Measurements from ENCODE around the gene CUL3.

The CUL3 gene

GRCh38 chr2:224457408-224458096 lies 127.6 kb downstream of the CUL3 start:
- DNase-seq (ENCODE audit: low spot score): no peak
- Mint-ChIP-seq H3K9me3 (no peaks in the 10 kb centered on the region), H3K4me1 (ENCODE audit: low read depth) (no peaks in the 10 kb centered on the region), H3K36me3 (ENCODE audit: low read depth) (peaks cover 2% of the 10 kb centered on the region), H3K27me3 (ENCODE audit: low read depth) (peaks cover 19% of the 10 kb centered on the region), H3K4me3 (no peak overlapping the region), H3K27ac (no peak overlapping the region)

GRCh38 chr2:224453892-224454291 lies 131.3 kb downstream of the CUL3 start:
- DNase-seq (ENCODE audit: low spot score): no peak
- no peak overlapping the region for H3K4me3 Mint-ChIP-seq
- no peak overlapping the region for H3K27ac Mint-ChIP-seq
- H3K9me3 Mint-ChIP-seq: no peaks in the 10 kb centered on the region
- H3K27me3 Mint-ChIP-seq (ENCODE audit: low read depth): peaks cover 24% of the 10 kb centered on the region
- H3K36me3 Mint-ChIP-seq (ENCODE audit: low read depth): peaks cover 2% of the 10 kb centered on the region
- H3K4me1 Mint-ChIP-seq (ENCODE audit: low read depth): no peaks in the 10 kb centered on the region

- Mint-ChIP-seq H3K4me1 (ENCODE audit: low read depth) (no peaks in the 10 kb centered on the region), H3K9me3 (no peaks in the 10 kb centered on the region), H3K27ac (no peak overlapping the region), H3K4me3 (no peak overlapping the region), H3K36me3 (ENCODE audit: low read depth) (peaks cover 2% of the 10 kb centered on the region), H3K27me3 (ENCODE audit: low read depth) (peaks cover 28% of the 10 kb centered on the region)
- no peak for DNase-seq (ENCODE audit: low spot score)
These were observed 135.7 kb downstream of the CUL3 start for GRCh38 chr2:224449212-224450147.

- Mint-ChIP-seq H3K27ac (no peak overlapping the region), H3K9me3 (no peaks in the 10 kb centered on the region), H3K27me3 (ENCODE audit: low read depth) (peaks cover 35% of the 10 kb centered on the region), H3K4me1 (ENCODE audit: low read depth) (no peaks in the 10 kb centered on the region), H3K36me3 (ENCODE audit: low read depth) (no peaks in the 10 kb centered on the region), H3K4me3 (no peak overlapping the region)
- no peak for DNase-seq (ENCODE audit: low spot score)
These were observed 136.9 kb downstream of the CUL3 start for GRCh38 chr2:224448236-224448635.

- Mint-ChIP-seq H3K27me3 (ENCODE audit: low read depth) (peaks cover 51% of the 10 kb centered on the region), H3K36me3 (ENCODE audit: low read depth) (no peaks in the 10 kb centered on the region), H3K4me1 (ENCODE audit: low read depth) (peaks cover 3% of the 10 kb centered on the region), H3K27ac (no peak overlapping the region), H3K9me3 (no peaks in the 10 kb centered on the region), H3K4me3 (no peak overlapping the region)
- DNase-seq (ENCODE audit: low spot score): no peak
These were observed 140.4 kb downstream of the CUL3 start for GRCh38 chr2:224444783-224445182.

- no peak for DNase-seq (ENCODE audit: low spot score)
- Mint-ChIP-seq H3K4me1 (ENCODE audit: low read depth) (peaks cover 3% of the 10 kb centered on the region), H3K4me3 (peak overlapping the region; percentile 19), H3K27me3 (ENCODE audit: low read depth) (peaks cover 45% of the 10 kb centered on the region), H3K36me3 (ENCODE audit: low read depth) (no peaks in the 10 kb centered on the region), H3K27ac (no peak overlapping the region), H3K9me3 (no peaks in the 10 kb centered on the region)
These were observed 141.1 kb downstream of the CUL3 start for GRCh38 chr2:224444021-224444420.

- no peaks in the 10 kb centered on the region for H3K36me3 Mint-ChIP-seq (ENCODE audit: low read depth)
- H3K4me1 Mint-ChIP-seq (ENCODE audit: low read depth): peaks cover 3% of the 10 kb centered on the region
- no peaks in the 10 kb centered on the region for H3K9me3 Mint-ChIP-seq
- H3K27me3 Mint-ChIP-seq (ENCODE audit: low read depth): peaks cover 45% of the 10 kb centered on the region
- DNase-seq (ENCODE audit: low spot score): no peak
- H3K4me3 Mint-ChIP-seq: peak overlapping the region; percentile 77
- no peak overlapping the region for H3K27ac Mint-ChIP-seq
These were observed 142.8 kb downstream of the CUL3 start for GRCh38 chr2:224442071-224442967.

GRCh38 chr2:224440988-224441387 lies 144.2 kb downstream of the CUL3 start:
- H3K4me3 Mint-ChIP-seq: peak overlapping the region; percentile 77
- H3K36me3 Mint-ChIP-seq (ENCODE audit: low read depth): no peaks in the 10 kb centered on the region
- DNase-seq (ENCODE audit: low spot score): no peak
- H3K9me3 Mint-ChIP-seq: no peaks in the 10 kb centered on the region
- H3K27ac Mint-ChIP-seq: no peak overlapping the region
- peaks cover 43% of the 10 kb centered on the region for H3K27me3 Mint-ChIP-seq (ENCODE audit: low read depth)
- peaks cover 3% of the 10 kb centered on the region for H3K4me1 Mint-ChIP-seq (ENCODE audit: low read depth)

- Mint-ChIP-seq H3K4me3 (no peak overlapping the region), H3K36me3 (ENCODE audit: low read depth) (no peaks in the 10 kb centered on the region), H3K27ac (no peak overlapping the region), H3K9me3 (no peaks in the 10 kb centered on the region), H3K27me3 (ENCODE audit: low read depth) (peaks cover 34% of the 10 kb centered on the region), H3K4me1 (ENCODE audit: low read depth) (peaks cover 3% of the 10 kb centered on the region)
- DNase-seq (ENCODE audit: low spot score): no peak
These were observed 146.4 kb downstream of the CUL3 start for GRCh38 chr2:224438726-224439125.

GRCh38 chr2:224436634-224437033 lies 148.5 kb downstream of the CUL3 start:
- H3K36me3 Mint-ChIP-seq (ENCODE audit: low read depth): no peaks in the 10 kb centered on the region
- no peaks in the 10 kb centered on the region for H3K9me3 Mint-ChIP-seq
- peaks cover 7% of the 10 kb centered on the region for H3K4me1 Mint-ChIP-seq (ENCODE audit: low read depth)
- no peak for DNase-seq (ENCODE audit: low spot score)
- no peak overlapping the region for H3K27ac Mint-ChIP-seq
- peaks cover 21% of the 10 kb centered on the region for H3K27me3 Mint-ChIP-seq (ENCODE audit: low read depth)
- no peak overlapping the region for H3K4me3 Mint-ChIP-seq

GRCh38 chr2:224434618-224435017 lies 150.5 kb downstream of the CUL3 start:
- no peak for DNase-seq (ENCODE audit: low spot score)
- Mint-ChIP-seq H3K9me3 (no peaks in the 10 kb centered on the region), H3K27ac (no peak overlapping the region), H3K36me3 (ENCODE audit: low read depth) (no peaks in the 10 kb centered on the region), H3K4me3 (no peak overlapping the region), H3K4me1 (ENCODE audit: low read depth) (peaks cover 7% of the 10 kb centered on the region), H3K27me3 (ENCODE audit: low read depth) (peaks cover 3% of the 10 kb centered on the region)

- no peaks in the 10 kb centered on the region for H3K36me3 Mint-ChIP-seq (ENCODE audit: low read depth)
- no peak for DNase-seq (ENCODE audit: low spot score)
- H3K27me3 Mint-ChIP-seq (ENCODE audit: low read depth): no peaks in the 10 kb centered on the region
- no peak overlapping the region for H3K27ac Mint-ChIP-seq
- H3K4me1 Mint-ChIP-seq (ENCODE audit: low read depth): peaks cover 7% of the 10 kb centered on the region
- H3K9me3 Mint-ChIP-seq: no peaks in the 10 kb centered on the region
- no peak overlapping the region for H3K4me3 Mint-ChIP-seq
These were observed 151.7 kb downstream of the CUL3 start for GRCh38 chr2:224433442-224433841.

GRCh38 chr2:224432003-224432579 lies 153.1 kb downstream of the CUL3 start:
- H3K9me3 Mint-ChIP-seq: no peaks in the 10 kb centered on the region
- no peak for DNase-seq (ENCODE audit: low spot score)
- peaks cover 7% of the 10 kb centered on the region for H3K4me1 Mint-ChIP-seq (ENCODE audit: low read depth)
- no peaks in the 10 kb centered on the region for H3K36me3 Mint-ChIP-seq (ENCODE audit: low read depth)
- H3K4me3 Mint-ChIP-seq: no peak overlapping the region
- H3K27me3 Mint-ChIP-seq (ENCODE audit: low read depth): no peaks in the 10 kb centered on the region
- no peak overlapping the region for H3K27ac Mint-ChIP-seq

Data from T-helper 2 cell treated with Interferon-gamma antibody and Interleukin-4, amounts not matched to agents 5 μg/mL and 100 μg/mL, for 36 hours (primary cell).